Activated CD4-positive, alpha-beta T cell treated with anti-CD3 and anti-CD28 coated beads for 36 hours (primary cell): ENCODE results near the gene DENND4B. TPM values are rescaled to one million over a fixed set of nuclear protein-coding genes. Genes with fewer than 3 reads are reported as not detected.

Experiments used
- ATAC-seq: fragments of 200-7000 bp; cut with Tn5 transposase; one replicate; pipeline ENCODE4 v1.10.0; 2021; ENCODE audit warnings: mild to moderate bottlenecking, moderate library complexity
- CTCF ChIA-PET: fragments of 350-600 bp; sonication (Branson Sonifier 250); formaldehyde crosslinking; loops from one replicate; lab custom pipeline; 2021; ENCODE audit warnings: antibody characterized with exemption; lab: Charles Lee
- POLR2A ChIA-PET: fragments of 350-600 bp; sonication (Branson Sonifier 250); formaldehyde crosslinking; loops from one replicate; lab custom pipeline; 2021; ENCODE audit warnings: antibody characterized with exemption, inconsistent platforms; lab: Charles Lee
- DNase-seq: peaks from one replicate; pipeline ENCODE4 v3.0.0-alpha.2; 2020
- H3K27ac Mint-ChIP-seq: one replicate; pipeline ENCODE4 v1.8.0; 2021; ENCODE audit warnings: mixed read lengths
- H3K27me3 Mint-ChIP-seq: one replicate; pipeline ENCODE4 v1.8.0; 2021; ENCODE audit warnings: mixed read lengths
- H3K36me3 Mint-ChIP-seq: one replicate; pipeline ENCODE4 v1.8.0; 2021; ENCODE audit warnings: low read depth, mixed read lengths
- H3K4me1 Mint-ChIP-seq: one replicate; pipeline ENCODE4 v1.8.0; 2021; ENCODE audit warnings: mixed read lengths
- H3K4me3 Mint-ChIP-seq: one replicate; pipeline ENCODE4 v1.8.0; 2021; ENCODE audit warnings: mild to moderate bottlenecking, moderate library complexity, mixed read lengths
- H3K9me3 Mint-ChIP-seq: one replicate; pipeline ENCODE4 v1.8.0; 2021; ENCODE audit warnings: low read depth, mixed read lengths
- intact Hi-C, 2 experiments: fragments of 100-400 bp; cut with DNase I in 1 of 2; cut with micrococcal nuclease in 1 of 2; formaldehyde crosslinking; loops; one replicate each; pipeline versions ENCODE4 v1.14.2 to v1.15.1; 2022 to 2024; cut with DNase I, micrococcal nuclease
- microRNA-seq: library from miRNA; unstranded; fragments of <30 nt; microRNA quantifications from one replicate; pipeline ENCODE4 v1.2.0, GENCODE V29; 2021; ENCODE audit warnings: borderline replicate concordance
- total RNA-seq, 2 experiments: library from RNA; stranded (reverse); gene quantifications; one replicate each; pipeline ENCODE4 v1.2.3, GENCODE V29; 2021

The DENND4B gene
- total RNA-seq, 2 experiments from 2014 or later: 100 to 110 TPM

GRCh38 chr1:153888533-153888932 lies 58.0 kb downstream of the DENND4B start:
- Mint-ChIP-seq H3K27ac (peak overlapping the region; percentile 88), H3K36me3 (peaks cover 29% of the 10 kb centered on the region), H3K9me3 (no peaks in the 10 kb centered on the region), H3K4me1 (peaks cover 39% of the 10 kb centered on the region), H3K4me3 (peak overlapping the region; percentile 23), H3K27me3 (no peaks in the 10 kb centered on the region)
- ATAC-seq (peak; percentile 58), DNase-seq (no peak)
- intact Hi-C loops: loop anchor here in 1 of 2 experiments (5.0 kb wide), 1 partner anchor 34 kb away; the partner anchor contains the start of gene GATAD2B
- ChIA-PET POLR2A (no interaction called here), CTCF (interaction anchor here (1.0 to 1.6 kb wide), 3 partner anchors 33 to 98 kb away, joined by 3 to 4 read pairs (median 3); no protein-coding TSS in a partner anchor)

- no peak for DNase-seq
- intact Hi-C loops: loop anchor here in 1 of 2 experiments (5.0 kb wide), 1 partner anchor 36 kb away; the partner anchor contains the start of gene GATAD2B
- Mint-ChIP-seq H3K27ac (no peak overlapping the region), H3K27me3 (no peaks in the 10 kb centered on the region), H3K36me3 (peaks cover 21% of the 10 kb centered on the region), H3K4me3 (no peak overlapping the region), H3K9me3 (no peaks in the 10 kb centered on the region), H3K4me1 (peaks cover 39% of the 10 kb centered on the region)
- CTCF ChIA-PET: interaction anchor here (0.9 kb wide), 1 partner anchor 101 kb away, joined by 3 read pairs; no protein-coding TSS in a partner anchor
- POLR2A ChIA-PET: no interaction called here
- ATAC-seq: no peak
Measured at GRCh38 chr1:153886127-153886526, 60.4 kb downstream of the DENND4B start.

GRCh38 chr1:153883223-153883622 lies 63.3 kb downstream of the DENND4B start:
- Mint-ChIP-seq H3K4me1 (peaks cover 24% of the 10 kb centered on the region), H3K36me3 (peaks cover 10% of the 10 kb centered on the region), H3K27me3 (no peaks in the 10 kb centered on the region), H3K4me3 (no peak overlapping the region), H3K9me3 (no peaks in the 10 kb centered on the region), H3K27ac (no peak overlapping the region)
- ChIA-PET POLR2A (no interaction called here), CTCF (interaction anchor here (0.6 to 1.3 kb wide), 5 partner anchors 14 to 265 kb away, joined by 3 to 4 read pairs (median 3); no protein-coding TSS in a partner anchor)
- intact Hi-C loops: no loop called here
- ATAC-seq: no peak
- no peak for DNase-seq

- Mint-ChIP-seq H3K27ac (no peak overlapping the region), H3K9me3 (no peaks in the 10 kb centered on the region), H3K4me3 (no peak overlapping the region), H3K4me1 (peaks cover 18% of the 10 kb centered on the region), H3K36me3 (peaks cover 7% of the 10 kb centered on the region), H3K27me3 (no peaks in the 10 kb centered on the region)
- DNase-seq: no peak
- intact Hi-C loops: no loop called here
- CTCF ChIA-PET: interaction anchor here (0.9 to 1.6 kb wide), 2 partner anchors 38 to 55 kb away, joined by 4 read pairs; no protein-coding TSS in a partner anchor
- ATAC-seq: peak; percentile 78
- POLR2A ChIA-PET: no interaction called here
Measured at GRCh38 chr1:153882296-153882912, 64.1 kb downstream of the DENND4B start.

- no peak overlapping the region for H3K4me3 Mint-ChIP-seq
- no peaks in the 10 kb centered on the region for H3K27me3 Mint-ChIP-seq
- DNase-seq (no peak), ATAC-seq (no peak)
- peaks cover 4% of the 10 kb centered on the region for H3K36me3 Mint-ChIP-seq
- no peaks in the 10 kb centered on the region for H3K9me3 Mint-ChIP-seq
- POLR2A ChIA-PET: no interaction called here
- intact Hi-C loops: no loop called here
- CTCF ChIA-PET: interaction anchor here (0.9 to 1.6 kb wide), 3 partner anchors 20 to 55 kb away, joined by 3 to 4 read pairs (median 4); no protein-coding TSS in a partner anchor
- H3K27ac Mint-ChIP-seq: no peak overlapping the region
- H3K4me1 Mint-ChIP-seq: peaks cover 13% of the 10 kb centered on the region
Measured at GRCh38 chr1:153881751-153882150, 64.8 kb downstream of the DENND4B start.

GRCh38 chr1:153880962-153881361 lies 65.6 kb downstream of the DENND4B start:
- ATAC-seq (peak; percentile 66), DNase-seq (peak; percentile 67)
- Mint-ChIP-seq H3K36me3 (peaks cover 2% of the 10 kb centered on the region), H3K27ac (no peak overlapping the region), H3K9me3 (no peaks in the 10 kb centered on the region), H3K4me3 (no peak overlapping the region), H3K27me3 (no peaks in the 10 kb centered on the region), H3K4me1 (peaks cover 16% of the 10 kb centered on the region)
- ChIA-PET CTCF (interaction anchor here (0.7 to 1.0 kb wide), 3 partner anchors 9 to 98 kb away, joined by 3 to 4 read pairs (median 4); no protein-coding TSS in a partner anchor), POLR2A (interaction anchor here (0.7 kb wide), 1 partner anchor 49 kb away, joined by 4 read pairs; no protein-coding TSS in a partner anchor)
- intact Hi-C loops: no loop called here

- DNase-seq (no peak), ATAC-seq (no peak)
- H3K4me3 Mint-ChIP-seq: no peak overlapping the region
- peaks cover 6% of the 10 kb centered on the region for H3K36me3 Mint-ChIP-seq
- H3K4me1 Mint-ChIP-seq: peaks cover 16% of the 10 kb centered on the region
- ChIA-PET POLR2A (no interaction called here), CTCF (interaction anchor here (0.8 kb wide), 2 partner anchors 8 to 75 kb away, joined by 3 to 4 read pairs; no protein-coding TSS in a partner anchor)
- H3K27me3 Mint-ChIP-seq: no peaks in the 10 kb centered on the region
- intact Hi-C loops: no loop called here
- H3K9me3 Mint-ChIP-seq: no peaks in the 10 kb centered on the region
- H3K27ac Mint-ChIP-seq: no peak overlapping the region
Measured at GRCh38 chr1:153880024-153880423, 66.5 kb downstream of the DENND4B start.

Small RNA genes within 50 kb of the gene (microRNA-seq; reads per million reads assigned to microRNA genes)
- 1.1 reads per million for gene MIR6737

Other genes with a start within 250 kb of the DENND4B start
- gene INTS3, start 218.7 kb downstream of the DENND4B start, total RNA-seq: 10 to 100 TPM; 52.0 to 58.0 TPM
- 1 to 10 TPM; 5.9 to 9.3 TPM for gene SLC27A3, start 171.3 kb downstream of the DENND4B start, total RNA-seq
- gene GATAD2B, start 23.7 kb downstream of the DENND4B start, total RNA-seq: 10 to 100 TPM; 57.0 to 63.9 TPM
- 10 to 100 TPM; 60.6 to 80.4 TPM for gene CRTC2, start 11.9 kb upstream of the DENND4B start, total RNA-seq
- 10 to 100 TPM; 64.4 to 65.5 TPM for gene SLC39A1, start 16.8 kb upstream of the DENND4B start, total RNA-seq
- gene CREB3L4, start 21.2 kb upstream of the DENND4B start, total RNA-seq: 1 to 10 TPM; 8.5 to 9.1 TPM
- gene JTB, start 31.0 kb upstream of the DENND4B start, total RNA-seq: 100 to 1,000 TPM; 107 to 145 TPM
- 10 to 100 TPM; 16.6 to 19.0 TPM for gene RAB13, start 39.6 kb upstream of the DENND4B start, total RNA-seq
- 1,000 to 10,000 TPM; 1,867 to 2,094 TPM for gene RPS27, start 44.0 kb upstream of the DENND4B start, total RNA-seq
- gene NUP210L, start 208.4 kb upstream of the DENND4B start, total RNA-seq: under 1 TPM; 0.04 to 0.05 TPM
- 100 to 1,000 TPM; 682 to 842 TPM for gene TPM3, start 245.4 kb upstream of the DENND4B start, total RNA-seq